T47D (cell line): ENCODE results near the gene SEMA5A.

ENCODE experiments used
- DNase-seq, 2 experiments: peaks; one replicate each; pipeline versions ENCODE4 v3.0.0 to v3.0.0-alpha.2; 2011 to 2012; ENCODE audit warnings: low read depth in 1 of 2, low spot score in 1 of 2
- JUND ChIP-seq: IDR thresholded peaks from 2 replicates; pipeline ENCODE4 v1.6.1; 2012; ENCODE audit warnings: low read depth
- in situ Hi-C: cut with HindIII; loops from 2 replicates; pipeline ENCODE4 v1.10.0; 2016; ENCODE audit warnings: low sequenced_read_pairs, low pct_unique_long_range_greater_than_20kb

The SEMA5A gene

GRCh38 chr5:9431496-9432258, 114.2 kb downstream of the SEMA5A start:
- no peak for TF ChIP-seq JUND
- in situ Hi-C loops: no loop called here
- DNase-seq: no peak

- in situ Hi-C loops: no loop called here
- no peak for DNase-seq
- no peak for TF ChIP-seq JUND
Observed at GRCh38 chr5:9431151-9431495, 114.8 kb downstream of the SEMA5A start.

GRCh38 chr5:9430306-9430705, 115.6 kb downstream of the SEMA5A start:
- no peak for TF ChIP-seq JUND
- in situ Hi-C loops: no loop called here
- DNase-seq: no peak

- in situ Hi-C loops: no loop called here
- DNase-seq: no peak
- no peak for TF ChIP-seq JUND
Observed at GRCh38 chr5:9429691-9430215, 116.1 kb downstream of the SEMA5A start.

GRCh38 chr5:9428272-9428671, 117.6 kb downstream of the SEMA5A start:
- TF ChIP-seq JUND: no peak
- DNase-seq: no peak
- in situ Hi-C loops: no loop called here

GRCh38 chr5:9425710-9426109, 120.2 kb downstream of the SEMA5A start:
- DNase-seq: no peak
- TF ChIP-seq JUND: no peak
- in situ Hi-C loops: no loop called here

GRCh38 chr5:9423571-9423970, 122.3 kb downstream of the SEMA5A start:
- DNase-seq: no peak
- TF ChIP-seq JUND: no peak
- in situ Hi-C loops: no loop called here

GRCh38 chr5:9421884-9422283, 124.0 kb downstream of the SEMA5A start:
- in situ Hi-C loops: no loop called here
- TF ChIP-seq JUND: no peak
- no peak for DNase-seq

GRCh38 chr5:9419794-9420193, 126.1 kb downstream of the SEMA5A start:
- in situ Hi-C loops: no loop called here
- no peak for DNase-seq
- no peak for TF ChIP-seq JUND

- in situ Hi-C loops: no loop called here
- no peak for TF ChIP-seq JUND
- DNase-seq: no peak
Observed at GRCh38 chr5:9415566-9415965, 130.3 kb downstream of the SEMA5A start.

GRCh38 chr5:9415091-9415490, 130.8 kb downstream of the SEMA5A start:
- TF ChIP-seq JUND: no peak
- DNase-seq: no peak
- in situ Hi-C loops: no loop called here

- TF ChIP-seq JUND: no peak
- in situ Hi-C loops: no loop called here
- no peak for DNase-seq
Observed at GRCh38 chr5:9411142-9411541, 134.7 kb downstream of the SEMA5A start.

GRCh38 chr5:9409413-9409960, 136.4 kb downstream of the SEMA5A start:
- TF ChIP-seq JUND: no peak

GRCh38 chr5:9408964-9409363, 136.9 kb downstream of the SEMA5A start:
- DNase-seq: no peak
- no peak for TF ChIP-seq JUND
- in situ Hi-C loops: no loop called here

More at GRCh38 chr5:9409413-9409960, 136.4 kb downstream of the SEMA5A start:
- DNase-seq: no peak
- in situ Hi-C loops: no loop called here
